ENCODE measurements around the gene MLLT10.

The MLLT10 gene

GRCh38 chr10:21528236-21529031, 5.6 kb upstream of the MLLT10 start:
- Histone ChIP-seq H3K27ac (ENCODE audit: low read length, poor library complexity, severe bottlenecking) (peak overlapping the region; percentile 79), H2BK12ac (ENCODE audit: low read length in 2 of 2) (no peak overlapping the region), H2BK120ac (ENCODE audit: low read depth, low read length) (peak overlapping the region; percentile 43), H3K18ac (ENCODE audit: low read depth in 1 of 2, low read length in 2 of 2) (peak overlapping the region in 1 of 2 experiments; percentile 21), H3K36me3 (ENCODE audit: control insufficient read depth in 1 of 2, insufficient read depth in 2 of 2, low read depth in 1 of 2, low read length in 2 of 2) (no peaks in the 10 kb centered on the region), H2AK5ac (ENCODE audit: low read length, severe bottlenecking) (no peak overlapping the region), H3K27me3 (ENCODE audit: control insufficient read depth in 1 of 2, insufficient read depth in 1 of 2, low read length in 2 of 2) (no peaks in the 10 kb centered on the region), H4K91ac (ENCODE audit: low read length) (no peak overlapping the region), H2BK15ac (ENCODE audit: low read depth, poor library complexity, severe bottlenecking) (no peak overlapping the region), H3K14ac (ENCODE audit: low read length in 2 of 2) (no peak overlapping the region), H3K9ac (ENCODE audit: low read length) (peak overlapping the region; percentile 98), H3K9me3 (ENCODE audit: control insufficient read depth, low read length) (no peaks in the 10 kb centered on the region), H3K4me3 (ENCODE audit: insufficient read depth in 1 of 2, low read depth in 1 of 2, low read length in 2 of 2) (peak overlapping the region in 1 of 2 experiments; percentile 80), H3K23ac (ENCODE audit: low read length in 2 of 2) (no peak overlapping the region), H4K8ac (ENCODE audit: low read length) (no peak overlapping the region), H3K4me1 (ENCODE audit: control insufficient read depth, insufficient read depth, low read depth, low read length) (peaks cover 3% of the 10 kb centered on the region), H2AFZ (ENCODE audit: low read depth, low read length) (no peak overlapping the region), H3K79me1 (replicated peaks; ENCODE audit: low read length, poor library complexity, severe bottlenecking) (no peaks in the 10 kb centered on the region), H3K4me2 (ENCODE audit: low read length, poor library complexity, severe bottlenecking) (peak overlapping the region; percentile 58), H3K4ac (ENCODE audit: low read depth in 1 of 2, low read length in 2 of 2) (no peak overlapping the region), H2BK5ac (ENCODE audit: low read depth, low read length, poor library complexity, severe bottlenecking) (no peak overlapping the region)
- 0% methylated on average over 1 of the region's 8 CpGs for WGBS
- peak; percentile 53 for DNase-seq

- Histone ChIP-seq H2AK5ac (ENCODE audit: low read length, severe bottlenecking) (no peak overlapping the region), H3K4me2 (ENCODE audit: low read length, poor library complexity, severe bottlenecking) (peak overlapping the region; percentile 58), H4K8ac (ENCODE audit: low read length) (no peak overlapping the region), H3K27ac (ENCODE audit: low read length, poor library complexity, severe bottlenecking) (peak overlapping the region; percentile 51), H2BK5ac (ENCODE audit: low read depth, low read length, poor library complexity, severe bottlenecking) (no peak overlapping the region), H3K18ac (ENCODE audit: low read depth in 1 of 2, low read length in 2 of 2) (peak overlapping the region in 1 of 2 experiments; percentile 21), H3K4me3 (ENCODE audit: insufficient read depth in 1 of 2, low read depth in 1 of 2, low read length in 2 of 2) (peak overlapping the region in 1 of 2 experiments; percentile 80), H3K4me1 (ENCODE audit: control insufficient read depth, insufficient read depth, low read depth, low read length) (peaks cover 3% of the 10 kb centered on the region), H3K9me3 (ENCODE audit: control insufficient read depth, low read length) (no peaks in the 10 kb centered on the region), H3K36me3 (ENCODE audit: control insufficient read depth in 1 of 2, insufficient read depth in 2 of 2, low read depth in 1 of 2, low read length in 2 of 2) (no peaks in the 10 kb centered on the region), H2BK120ac (ENCODE audit: low read depth, low read length) (peak overlapping the region; percentile 43), H3K9ac (ENCODE audit: low read length) (peak overlapping the region; percentile 98), H3K14ac (ENCODE audit: low read length in 2 of 2) (no peak overlapping the region), H3K23ac (ENCODE audit: low read length in 2 of 2) (no peak overlapping the region), H2BK12ac (ENCODE audit: low read length in 2 of 2) (no peak overlapping the region), H2AFZ (ENCODE audit: low read depth, low read length) (no peak overlapping the region), H3K4ac (ENCODE audit: low read depth in 1 of 2, low read length in 2 of 2) (no peak overlapping the region), H3K27me3 (ENCODE audit: control insufficient read depth in 1 of 2, insufficient read depth in 1 of 2, low read length in 2 of 2) (no peaks in the 10 kb centered on the region), H3K79me1 (replicated peaks; ENCODE audit: low read length, poor library complexity, severe bottlenecking) (no peaks in the 10 kb centered on the region), H2BK15ac (ENCODE audit: low read depth, poor library complexity, severe bottlenecking) (no peak overlapping the region), H4K91ac (ENCODE audit: low read length) (no peak overlapping the region)
- peak; percentile 56 for DNase-seq
- WGBS = 62% methylated on average over 2 of the region's 9 CpGs
These were observed 4.8 kb upstream of the MLLT10 start for GRCh38 chr10:21529032-21529910.

DNA sequence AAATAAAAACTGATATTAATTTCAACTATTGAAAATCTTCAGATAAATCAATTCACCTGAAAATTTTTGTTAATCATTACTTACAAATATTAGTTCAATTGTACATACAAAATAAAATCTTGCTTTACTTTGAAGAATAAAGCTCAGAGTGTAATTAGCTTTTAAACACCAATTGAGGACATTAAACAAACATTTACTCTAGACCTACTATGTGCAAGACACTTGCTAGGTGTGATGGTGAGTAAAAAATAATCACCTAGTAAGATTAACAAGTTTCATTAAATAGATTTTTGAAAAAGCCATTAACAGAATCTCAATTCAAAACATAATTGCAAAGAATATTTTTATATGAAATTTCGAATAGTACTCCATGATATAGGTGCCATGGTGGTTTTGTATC, 3.9 kb upstream of the MLLT10 start:
- Histone ChIP-seq H2BK120ac (ENCODE audit: low read depth, low read length) (no peak overlapping the region), H3K18ac (ENCODE audit: low read depth in 1 of 2, low read length in 2 of 2) (no peak overlapping the region), H2BK15ac (ENCODE audit: low read depth, poor library complexity, severe bottlenecking) (no peak overlapping the region), H3K27me3 (ENCODE audit: control insufficient read depth in 1 of 2, insufficient read depth in 1 of 2, low read length in 2 of 2) (no peaks in the 10 kb centered on the region), H3K4ac (ENCODE audit: low read depth in 1 of 2, low read length in 2 of 2) (no peak overlapping the region), H3K9ac (ENCODE audit: low read length) (no peak overlapping the region), H3K4me2 (ENCODE audit: low read length, poor library complexity, severe bottlenecking) (no peak overlapping the region), H3K36me3 (ENCODE audit: control insufficient read depth in 1 of 2, insufficient read depth in 2 of 2, low read depth in 1 of 2, low read length in 2 of 2) (no peaks in the 10 kb centered on the region), H3K79me1 (replicated peaks; ENCODE audit: low read length, poor library complexity, severe bottlenecking) (no peaks in the 10 kb centered on the region), H3K4me1 (ENCODE audit: control insufficient read depth, insufficient read depth, low read depth, low read length) (peaks cover 3% of the 10 kb centered on the region), H3K14ac (ENCODE audit: low read length in 2 of 2) (no peak overlapping the region), H4K91ac (ENCODE audit: low read length) (no peak overlapping the region), H2BK5ac (ENCODE audit: low read depth, low read length, poor library complexity, severe bottlenecking) (no peak overlapping the region), H3K27ac (ENCODE audit: low read length, poor library complexity, severe bottlenecking) (no peak overlapping the region), H4K8ac (ENCODE audit: low read length) (no peak overlapping the region), H3K4me3 (ENCODE audit: insufficient read depth in 1 of 2, low read depth in 1 of 2, low read length in 2 of 2) (no peak overlapping the region), H2AK5ac (ENCODE audit: low read length, severe bottlenecking) (no peak overlapping the region), H3K9me3 (ENCODE audit: control insufficient read depth, low read length) (no peaks in the 10 kb centered on the region), H2AFZ (ENCODE audit: low read depth, low read length) (no peak overlapping the region), H3K23ac (ENCODE audit: low read length in 2 of 2) (no peak overlapping the region), H2BK12ac (ENCODE audit: low read length in 2 of 2) (no peak overlapping the region)
- no peak for DNase-seq
- no CpG with 5 or more reads among the region's 1 CpG for WGBS

- WGBS = no CpG with 5 or more reads among the region's 1 CpG
- H2BK12ac ChIP-seq (ENCODE audit: low read length in 2 of 2) = no peak overlapping the region
These were observed 3.4 kb upstream of the MLLT10 start for GRCh38 chr10:21530641-21531040.

More at GRCh38 chr10:21530641-21531040, 3.4 kb upstream of the MLLT10 start:
- H3K36me3 ChIP-seq (ENCODE audit: control insufficient read depth in 1 of 2, insufficient read depth in 2 of 2, low read depth in 1 of 2, low read length in 2 of 2) = no peaks in the 10 kb centered on the region
- no peak overlapping the region for H2AK5ac ChIP-seq (ENCODE audit: low read length, severe bottlenecking)
- H2BK5ac ChIP-seq (ENCODE audit: low read depth, low read length, poor library complexity, severe bottlenecking) = no peak overlapping the region
- no peak overlapping the region for H3K14ac ChIP-seq (ENCODE audit: low read length in 2 of 2)
- H3K23ac ChIP-seq (ENCODE audit: low read length in 2 of 2) = no peak overlapping the region
- H3K79me1 ChIP-seq (replicated peaks; ENCODE audit: low read length, poor library complexity, severe bottlenecking) = no peaks in the 10 kb centered on the region
- DNase-seq = peak; percentile 7
- H3K4me1 ChIP-seq (ENCODE audit: control insufficient read depth, insufficient read depth, low read depth, low read length) = peaks cover 3% of the 10 kb centered on the region
- H2BK15ac ChIP-seq (ENCODE audit: low read depth, poor library complexity, severe bottlenecking) = no peak overlapping the region
- H3K9me3 ChIP-seq (ENCODE audit: control insufficient read depth, low read length) = no peaks in the 10 kb centered on the region
- H3K18ac ChIP-seq (ENCODE audit: low read depth in 1 of 2, low read length in 2 of 2) = no peak overlapping the region
- no peak overlapping the region for H3K4me2 ChIP-seq (ENCODE audit: low read length, poor library complexity, severe bottlenecking)
- H3K4me3 ChIP-seq (ENCODE audit: insufficient read depth in 1 of 2, low read depth in 1 of 2, low read length in 2 of 2) = no peak overlapping the region
- no peak overlapping the region for H4K8ac ChIP-seq (ENCODE audit: low read length)
- H2BK120ac ChIP-seq (ENCODE audit: low read depth, low read length) = no peak overlapping the region
- no peak overlapping the region for H3K27ac ChIP-seq (ENCODE audit: low read length, poor library complexity, severe bottlenecking)
- no peak overlapping the region for H4K91ac ChIP-seq (ENCODE audit: low read length)
- H3K4ac ChIP-seq (ENCODE audit: low read depth in 1 of 2, low read length in 2 of 2) = no peak overlapping the region
- H3K27me3 ChIP-seq (ENCODE audit: control insufficient read depth in 1 of 2, insufficient read depth in 1 of 2, low read length in 2 of 2) = no peaks in the 10 kb centered on the region
- H2AFZ ChIP-seq (ENCODE audit: low read depth, low read length) = no peak overlapping the region
- H3K9ac ChIP-seq (ENCODE audit: low read length) = peak overlapping the region; percentile 92
